ENCODE measurements around the gene UBE2F.
A peak's percentile ranks its signal among the peaks of the same experiment; 100 is the strongest.
"Not testable (repeated sequence)": the region's sequence is repeated elsewhere in the genome, so short reads cannot be mapped to it uniquely, and the experiment has no call there.

UBE2F gene

GRCh38 chr2:237944302-237944701, 22.5 kb upstream of the UBE2F start:
- H3K9ac ChIP-seq (ENCODE audit: low read length), result no peak overlapping the region
- no peak for DNase-seq

GRCh38 chr2:237946423-237946822, 20.4 kb upstream of the UBE2F start:
- H3K4me3 ChIP-seq (ENCODE audit: low read depth, low read length), result no peak overlapping the region
- no peak overlapping the region for H3K27ac ChIP-seq (ENCODE audit: low read depth, low read length)

More at GRCh38 chr2:237944302-237944701, 22.5 kb upstream of the UBE2F start:
- Histone ChIP-seq H3K9me3 (ENCODE audit: insufficient read depth, low read depth, low read length) (peaks cover 24% of the 10 kb centered on the region), H3K14ac (ENCODE audit: low read length) (no peak overlapping the region), H2BK12ac (ENCODE audit: low read length) (no peak overlapping the region), H4K8ac (ENCODE audit: low read depth, low read length) (no peak overlapping the region), H3K79me2 (ENCODE audit: control insufficient read depth, insufficient read depth, low read length, poor library complexity) (no peaks in the 10 kb centered on the region), H2AK5ac (ENCODE audit: low read length) (no peak overlapping the region), H3K27me3 (ENCODE audit: insufficient read depth, low read length) (no peaks in the 10 kb centered on the region), H4K91ac (ENCODE audit: low read depth, low read length) (no peak overlapping the region), H2BK5ac (ENCODE audit: low read depth, low read length, poor library complexity) (no peak overlapping the region), H3K79me1 (ENCODE audit: low read length) (no peaks in the 10 kb centered on the region), H3K18ac (ENCODE audit: low read length) (no peak overlapping the region), H3K4me1 (ENCODE audit: control insufficient read depth in 1 of 2, insufficient read depth in 2 of 2, low read length in 2 of 2) (peaks cover 2 to 7% of the 10 kb centered on the region in 2 experiments), H3K4me3 (ENCODE audit: low read depth, low read length) (no peak overlapping the region), H4K12ac (ENCODE audit: low read depth, low read length) (no peak overlapping the region), H3K4ac (ENCODE audit: low read depth, low read length) (no peak overlapping the region), H2BK120ac (ENCODE audit: insufficient read depth, low read length, poor library complexity) (no peak overlapping the region), H3K4me2 (ENCODE audit: low read length) (no peak overlapping the region), H3K36me3 (ENCODE audit: control insufficient read depth in 1 of 2, insufficient read depth in 2 of 2, low read length in 2 of 2) (no peaks in the 10 kb centered on the region), H2AFZ (ENCODE audit: insufficient read depth, low read length, poor library complexity) (no peak overlapping the region), H3K27ac (ENCODE audit: low read depth, low read length) (no peak overlapping the region), H3K23ac (ENCODE audit: low read length) (no peak overlapping the region)
- WGBS (ENCODE audit: extremely low coverage, insufficient coverage, insufficient read length), result no CpG with 5 or more reads among the region's 4 CpGs

GRCh38 chr2:237951354-237951753, 15.5 kb upstream of the UBE2F start:
- no CpG with 5 or more reads among the region's 4 CpGs for WGBS (ENCODE audit: extremely low coverage, insufficient coverage, insufficient read length)
- H3K9ac ChIP-seq (ENCODE audit: low read length); H3K79me2 ChIP-seq (ENCODE audit: control insufficient read depth, insufficient read depth, low read length, poor library complexity); H3K27ac ChIP-seq (ENCODE audit: low read depth, low read length); H2BK5ac ChIP-seq (ENCODE audit: low read depth, low read length, poor library complexity); H3K4me1 ChIP-seq (ENCODE audit: control insufficient read depth in 1 of 2, insufficient read depth in 2 of 2, low read length in 2 of 2); H2BK12ac ChIP-seq (ENCODE audit: low read length); H3K9me3 ChIP-seq (ENCODE audit: insufficient read depth, low read depth, low read length); H3K4me3 ChIP-seq (ENCODE audit: low read depth, low read length); H2BK120ac ChIP-seq (ENCODE audit: insufficient read depth, low read length, poor library complexity); H4K91ac ChIP-seq (ENCODE audit: low read depth, low read length); H2AK5ac ChIP-seq (ENCODE audit: low read length); H3K18ac ChIP-seq (ENCODE audit: low read length); H3K36me3 ChIP-seq (ENCODE audit: control insufficient read depth in 1 of 2, insufficient read depth in 2 of 2, low read length in 2 of 2); H3K4ac ChIP-seq (ENCODE audit: low read depth, low read length); H3K4me2 ChIP-seq (ENCODE audit: low read length); H3K14ac ChIP-seq (ENCODE audit: low read length); H4K12ac ChIP-seq (ENCODE audit: low read depth, low read length); H3K23ac ChIP-seq (ENCODE audit: low read length); H2AFZ ChIP-seq (ENCODE audit: insufficient read depth, low read length, poor library complexity); H4K8ac ChIP-seq (ENCODE audit: low read depth, low read length); H3K79me1 ChIP-seq (ENCODE audit: low read length); DNase-seq: not testable (repeated sequence)
- H3K27me3 ChIP-seq (ENCODE audit: insufficient read depth, low read length), result peaks cover 12% of the 10 kb centered on the region

More at GRCh38 chr2:237946423-237946822, 20.4 kb upstream of the UBE2F start:
- no peak overlapping the region for H3K4me2 ChIP-seq (ENCODE audit: low read length)
- no peak overlapping the region for H2AFZ ChIP-seq (ENCODE audit: insufficient read depth, low read length, poor library complexity)
- no peaks in the 10 kb centered on the region for H3K27me3 ChIP-seq (ENCODE audit: insufficient read depth, low read length)
- no peak overlapping the region for H3K14ac ChIP-seq (ENCODE audit: low read length)
- no peaks in the 10 kb centered on the region for H3K79me2 ChIP-seq (ENCODE audit: control insufficient read depth, insufficient read depth, low read length, poor library complexity)
- H3K9me3 ChIP-seq (ENCODE audit: insufficient read depth, low read depth, low read length), result peaks cover 24% of the 10 kb centered on the region
- no peak overlapping the region for H4K8ac ChIP-seq (ENCODE audit: low read depth, low read length)
- no peak overlapping the region for H3K4ac ChIP-seq (ENCODE audit: low read depth, low read length)
- H2BK120ac ChIP-seq (ENCODE audit: insufficient read depth, low read length, poor library complexity), result no peak overlapping the region
- peaks cover 0 to 7% of the 10 kb centered on the region in 2 experiments for H3K4me1 ChIP-seq (ENCODE audit: control insufficient read depth in 1 of 2, insufficient read depth in 2 of 2, low read length in 2 of 2)
- H3K36me3 ChIP-seq (ENCODE audit: control insufficient read depth in 1 of 2, insufficient read depth in 2 of 2, low read length in 2 of 2), result no peaks in the 10 kb centered on the region
- no peak overlapping the region for H2BK12ac ChIP-seq (ENCODE audit: low read length)
- H2AK5ac ChIP-seq (ENCODE audit: low read length), result no peak overlapping the region
- H2BK5ac ChIP-seq (ENCODE audit: low read depth, low read length, poor library complexity), result no peak overlapping the region
- no peaks in the 10 kb centered on the region for H3K79me1 ChIP-seq (ENCODE audit: low read length)
- H3K9ac ChIP-seq (ENCODE audit: low read length), result no peak overlapping the region
- H3K23ac ChIP-seq (ENCODE audit: low read length), result no peak overlapping the region
- no peak overlapping the region for H4K91ac ChIP-seq (ENCODE audit: low read depth, low read length)
- no peak overlapping the region for H3K18ac ChIP-seq (ENCODE audit: low read length)
- DNase-seq, result no peak
- H4K12ac ChIP-seq (ENCODE audit: low read depth, low read length), result no peak overlapping the region
- no CpG with 5 or more reads among the region's 1 CpG for WGBS (ENCODE audit: extremely low coverage, insufficient coverage, insufficient read length)

- Histone ChIP-seq H3K79me2 (ENCODE audit: control insufficient read depth, insufficient read depth, low read length, poor library complexity) (no peaks in the 10 kb centered on the region), H2AK5ac (ENCODE audit: low read length) (no peak overlapping the region), H3K23ac (ENCODE audit: low read length) (no peak overlapping the region), H4K12ac (ENCODE audit: low read depth, low read length) (no peak overlapping the region), H2AFZ (ENCODE audit: insufficient read depth, low read length, poor library complexity) (no peak overlapping the region), H3K4me1 (ENCODE audit: control insufficient read depth in 1 of 2, insufficient read depth in 2 of 2, low read length in 2 of 2) (peaks cover 0 to 3% of the 10 kb centered on the region in 2 experiments), H3K27me3 (ENCODE audit: insufficient read depth, low read length) (peaks cover 12% of the 10 kb centered on the region), H3K9ac (ENCODE audit: low read length) (no peak overlapping the region), H3K4me2 (ENCODE audit: low read length) (no peak overlapping the region), H4K8ac (ENCODE audit: low read depth, low read length) (no peak overlapping the region), H3K27ac (ENCODE audit: low read depth, low read length) (no peak overlapping the region), H2BK12ac (ENCODE audit: low read length) (no peak overlapping the region), H3K36me3 (ENCODE audit: control insufficient read depth in 1 of 2, insufficient read depth in 2 of 2, low read length in 2 of 2) (no peaks in the 10 kb centered on the region), H3K18ac (ENCODE audit: low read length) (no peak overlapping the region), H2BK5ac (ENCODE audit: low read depth, low read length, poor library complexity) (no peak overlapping the region), H2BK120ac (ENCODE audit: insufficient read depth, low read length, poor library complexity) (no peak overlapping the region), H3K4ac (ENCODE audit: low read depth, low read length) (no peak overlapping the region), H3K4me3 (ENCODE audit: low read depth, low read length) (no peak overlapping the region), H3K79me1 (ENCODE audit: low read length) (no peaks in the 10 kb centered on the region), H3K9me3 (ENCODE audit: insufficient read depth, low read depth, low read length) (peaks cover 2% of the 10 kb centered on the region), H4K91ac (ENCODE audit: low read depth, low read length) (no peak overlapping the region), H3K14ac (ENCODE audit: low read length) (no peak overlapping the region)
- DNase-seq, result peak in 1 of 2 donors; percentile 32
- WGBS (ENCODE audit: extremely low coverage, insufficient coverage, insufficient read length), result no CpG with 5 or more reads among the region's 3 CpGs
Measured at GRCh38 chr2:237951878-237952277, 14.9 kb upstream of the UBE2F start.
